Endothelial cell of umbilical vein (primary cell): ENCODE data around the gene GJA10. TPM values are rescaled to one million over a fixed set of nuclear protein-coding genes. Genes with fewer than 3 reads are reported as not detected.
A peak's percentile ranks its signal among the peaks of the same experiment; 100 is the strongest.

Experiments
- BruUV-seq: library from RNA; stranded (reverse); fragments of 400-500 nt; replicated peaks from 2 replicates; lab custom pipeline; 2021; lab: Mats Ljungman, UMichigan
- CTCF ChIA-PET: fragments of 300-600, 350-600 bp; sonication (Branson Sonifier 250); formaldehyde crosslinking; loops from one replicate; lab custom pipeline; 2021; ENCODE audit warnings: antibody characterized with exemption, inconsistent platforms; lab: Charles Lee
- POLR2A ChIA-PET: fragments of 300-600, 350-600 bp; sonication (Branson Sonifier 250); formaldehyde crosslinking; loops from one replicate; lab custom pipeline; 2021; ENCODE audit warnings: antibody characterized with exemption, inconsistent platforms; lab: Charles Lee
- DNase-seq: peaks from one replicate; pipeline ENCODE4 v3.0.0-alpha.2; 2011; ENCODE audit warnings: low read depth, low spot score
- FAIRE-seq: peaks from 2 replicates; lab custom pipeline; 2011; peaks lifted over from hg19 to GRCh38; lab: Jason Lieb, UNC
- H2AFZ ChIP-seq: 2 replicates; pipeline ENCODE4 v1.6.0; 2012; ENCODE audit warnings: low read depth, low read length, control low read depth, inconsistent platforms
- H3K27ac ChIP-seq: 2 replicates; pipeline ENCODE4 v1.5.1; 2011; ENCODE audit warnings: low read depth, mild to moderate bottlenecking, control low read depth, low read length, moderate library complexity; ENCODE audit not compliant: insufficient read depth
- H3K27me3 ChIP-seq, 2 experiments: 2 replicates each; pipeline versions ENCODE4 v1.6.0 to v1.6.1; 2011; ENCODE audit warnings: low read length in 2 of 2, mixed read lengths in 1 of 2; ENCODE audit not compliant: control insufficient read depth in 2 of 2, insufficient read depth in 2 of 2
- H3K36me3 ChIP-seq, 2 experiments: 2 replicates in 1 of 2; 3 replicates in 1 of 2; pipeline ENCODE4 v1.5.1; 2011; ENCODE audit warnings: low read length in 2 of 2, mild to moderate bottlenecking in 1 of 2, moderate library complexity in 1 of 2; ENCODE audit not compliant: control insufficient read depth in 2 of 2, insufficient read depth in 2 of 2; ENCODE audit errors: extremely low read depth in 1 of 2
- H3K4me1 ChIP-seq: 3 replicates; pipeline ENCODE4 v1.5.1; 2011; ENCODE audit warnings: mild to moderate bottlenecking, low read length; ENCODE audit not compliant: control insufficient read depth, insufficient read depth; ENCODE audit errors: extremely low read depth
- H3K4me2 ChIP-seq: 2 replicates; pipeline ENCODE4 v1.6.1; 2011; ENCODE audit warnings: low read length, control low read depth, mixed read lengths; ENCODE audit not compliant: insufficient read depth
- H3K4me3 ChIP-seq, 3 experiments: fragments of 200-600 bp in 1 of 3; sonication (generic), shearing (Covaris generic) in 1 of 3; replicated peaks in 1 of 3; 2 replicates each; pipeline ENCODE4 v1.5.1; 2011 to 2016; ENCODE audit warnings: control low read depth in 3 of 3, low read length in 3 of 3, mild to moderate bottlenecking in 2 of 3, inconsistent platforms in 1 of 3, low read depth in 1 of 3, moderate library complexity in 1 of 3; ENCODE audit not compliant: insufficient read depth in 1 of 3
- H3K79me2 ChIP-seq: 2 replicates; pipeline ENCODE4 v1.6.0; 2012; ENCODE audit warnings: low read length, inconsistent platforms; ENCODE audit not compliant: control insufficient read depth, insufficient read depth
- H3K9ac ChIP-seq: replicated peaks from 2 replicates; pipeline ENCODE3; 2011; ENCODE audit warnings: low read length, control low read depth; ENCODE audit not compliant: insufficient read depth; ENCODE audit errors: extremely low read depth
- H3K9me1 ChIP-seq: replicated peaks from 3 replicates; pipeline ENCODE4 v1.6.0; 2011; ENCODE audit warnings: mild to moderate bottlenecking, low read length; ENCODE audit not compliant: control insufficient read depth, insufficient read depth; ENCODE audit errors: extremely low read depth
- H3K9me3 ChIP-seq: replicated peaks from 2 replicates; pipeline ENCODE4 v1.5.1; 2012; ENCODE audit warnings: low read length, inconsistent platforms; ENCODE audit not compliant: control insufficient read depth, insufficient read depth
- H4K20me1 ChIP-seq: replicated peaks from 2 replicates; pipeline ENCODE3; 2011; ENCODE audit warnings: mild to moderate bottlenecking, low read length; ENCODE audit not compliant: control insufficient read depth, insufficient read depth; ENCODE audit errors: extremely low read depth
- dilution Hi-C: fragments of 300-500 bp; cut with MboI; formaldehyde crosslinking; loops from one replicate; pipeline ENCODE4 v1.15.0; 2019; ENCODE audit warnings: low sequenced_read_pairs; ENCODE audit not compliant: extremely low pct_ligation_motif_present
- intact Hi-C: fragments of 100-400 bp; cut with micrococcal nuclease; formaldehyde crosslinking; loops from one replicate; pipeline ENCODE4 v1.10.0; 2022
- polyA plus RNA-seq, 4 experiments: library from polyadenylated mRNA; depleted of rRNA in 3 of 4; stranded (reverse) in 3 of 4; unstranded in 1 of 4; fragments of >200 nt; gene quantifications; 2 replicates each; pipeline versions ENCODE4 v1.2.1 to v1.2.3, GENCODE V29; 2011 to 2012; ENCODE audit warnings: missing spikeins in 1 of 4
- total RNA-seq: library from RNA; stranded (reverse); gene quantifications from 2 replicates; pipeline ENCODE4 v1.2.3, GENCODE V29; 2021
- TF ChIP-seq, protein P1 (sequence below), 2 donors: IDR thresholded peaks; 1 replicate in 1 of 2; 2 replicates in 1 of 2; pipeline ENCODE4 v1.5.1; 2011; ENCODE audit warnings: low read length in 2 of 2, mild to moderate bottlenecking in 2 of 2, moderate library complexity in 2 of 2, control low read depth in 1 of 2, inconsistent platforms in 1 of 2, low read depth in 1 of 2; ENCODE audit not compliant: insufficient read depth in 1 of 2; ENCODE audit errors: extremely low read depth in 1 of 2
- TF ChIP-seq, protein P2 (sequence below): IDR thresholded peaks from 2 replicates; pipeline ENCODE4 v1.6.1; 2011; ENCODE audit not compliant: insufficient read depth, insufficient read length

The GJA10 gene
- total and polyA plus RNA-seq, 2 donors (not counting 3 experiments of a cell fraction or from before 2014, with no cell fraction given): not detected

DNA sequence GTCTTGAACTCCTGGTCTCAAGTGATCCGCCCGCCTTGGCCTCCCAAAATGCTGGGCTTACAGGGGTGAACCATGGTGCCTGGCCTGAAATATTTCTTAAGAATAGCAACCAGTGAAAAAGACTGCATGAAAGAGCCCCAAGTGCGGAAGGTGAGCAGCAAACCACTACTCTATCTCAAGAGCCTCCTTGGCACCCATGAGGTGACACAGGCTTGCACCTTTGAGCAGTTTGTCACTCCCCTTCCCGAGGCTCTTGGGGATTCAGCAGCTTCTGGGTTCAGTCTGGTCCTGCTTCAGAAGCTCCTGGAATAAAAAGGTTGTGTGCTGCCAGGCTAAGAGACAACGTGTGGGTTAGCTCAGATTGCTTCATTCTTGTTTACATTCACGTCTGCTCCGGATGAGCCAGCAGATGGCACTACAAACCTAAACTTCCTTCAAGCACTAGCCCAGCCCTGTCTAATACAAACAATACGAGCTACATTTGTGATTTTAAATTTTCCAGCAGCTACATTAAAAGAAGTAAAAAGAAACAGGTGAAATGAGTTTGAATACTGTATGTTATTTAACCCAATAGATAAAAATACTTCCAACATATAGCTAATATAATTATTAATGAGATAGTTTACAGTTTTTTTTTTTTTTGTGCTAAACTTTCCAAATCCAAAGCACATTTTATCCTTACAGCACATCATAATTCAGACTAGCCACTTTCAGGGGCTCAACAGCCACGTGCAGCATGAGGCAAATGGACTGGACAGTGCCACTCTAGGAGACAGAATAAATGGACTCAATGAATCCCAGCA is 46.2 kb downstream of the GJA10 start:
- ChIA-PET CTCF (interaction anchor here (0.5 to 4.8 kb wide), 105 partner anchors 9 to 1141 kb away, joined by 3 to 269 read pairs (median 4); partner anchors contain the start of genes BACH2 and MDN1), POLR2A (interaction anchor here (1.0 kb wide), 1 partner anchor 539 kb away, joined by 3 read pairs; no protein-coding TSS in a partner anchor)
- H3K9me1 ChIP-seq: no peaks in the 10 kb centered on the region
- TF ChIP-seq, protein P1, sequence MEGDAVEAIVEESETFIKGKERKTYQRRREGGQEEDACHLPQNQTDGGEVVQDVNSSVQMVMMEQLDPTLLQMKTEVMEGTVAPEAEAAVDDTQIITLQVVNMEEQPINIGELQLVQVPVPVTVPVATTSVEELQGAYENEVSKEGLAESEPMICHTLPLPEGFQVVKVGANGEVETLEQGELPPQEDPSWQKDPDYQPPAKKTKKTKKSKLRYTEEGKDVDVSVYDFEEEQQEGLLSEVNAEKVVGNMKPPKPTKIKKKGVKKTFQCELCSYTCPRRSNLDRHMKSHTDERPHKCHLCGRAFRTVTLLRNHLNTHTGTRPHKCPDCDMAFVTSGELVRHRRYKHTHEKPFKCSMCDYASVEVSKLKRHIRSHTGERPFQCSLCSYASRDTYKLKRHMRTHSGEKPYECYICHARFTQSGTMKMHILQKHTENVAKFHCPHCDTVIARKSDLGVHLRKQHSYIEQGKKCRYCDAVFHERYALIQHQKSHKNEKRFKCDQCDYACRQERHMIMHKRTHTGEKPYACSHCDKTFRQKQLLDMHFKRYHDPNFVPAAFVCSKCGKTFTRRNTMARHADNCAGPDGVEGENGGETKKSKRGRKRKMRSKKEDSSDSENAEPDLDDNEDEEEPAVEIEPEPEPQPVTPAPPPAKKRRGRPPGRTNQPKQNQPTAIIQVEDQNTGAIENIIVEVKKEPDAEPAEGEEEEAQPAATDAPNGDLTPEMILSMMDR (IDR thresholded peaks at IDR 0.05; ENCODE audit: extremely low read depth in 1 of 2, insufficient read depth in 1 of 2, low read depth in 1 of 2, low read length in 2 of 2): peak; percentile 67
- TF ChIP-seq, protein P2, sequence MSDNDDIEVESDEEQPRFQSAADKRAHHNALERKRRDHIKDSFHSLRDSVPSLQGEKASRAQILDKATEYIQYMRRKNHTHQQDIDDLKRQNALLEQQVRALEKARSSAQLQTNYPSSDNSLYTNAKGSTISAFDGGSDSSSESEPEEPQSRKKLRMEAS: no peak
- H3K4me2 ChIP-seq: no peak overlapping the region
- no peaks in the 10 kb centered on the region for H3K9me3 ChIP-seq
- H4K20me1 ChIP-seq: no peaks in the 10 kb centered on the region
- BruUV-seq: no TSS peak
- intact Hi-C loops: loop anchor here (1.0 to 10.0 kb wide), 7 partner anchors 30 to 1000 kb away; partner anchors contain the start of gene BACH2
- H3K9ac ChIP-seq: no peak overlapping the region
- DNase-seq: peak; percentile 73
- no peak overlapping the region for H2AFZ ChIP-seq
- dilution Hi-C loops: no loop called here
- H3K79me2 ChIP-seq: no peaks in the 10 kb centered on the region
- no peaks in the 10 kb centered on the region for H3K4me1 ChIP-seq
- H3K27ac ChIP-seq: no peak overlapping the region
- peaks cover 0 to 10% of the 10 kb centered on the region in 2 experiments for H3K27me3 ChIP-seq
- H3K36me3 ChIP-seq: no peaks in the 10 kb centered on the region
- H3K4me3 ChIP-seq: no peak overlapping the region
- peak; percentile 98 for FAIRE-seq
